ENCODE data around the gene OR5B2. TPM values are rescaled to one million over a fixed set of nuclear protein-coding genes. Genes with fewer than 3 reads are reported as not detected.

The OR5B2 gene
- total RNA-seq = not detected

- Mint-ChIP-seq H3K4me1 (ENCODE audit: low read depth) (no peaks in the 10 kb centered on the region), H3K27ac (no peak within 1 kb of the TSS), H3K27me3 (peaks cover 19% of the 10 kb centered on the region), H3K36me3 (no peaks in the 10 kb centered on the region), H3K9me3 (peaks cover 13% of the 10 kb centered on the region), H3K4me3 (no peak within 1 kb of the TSS)
- intact Hi-C loops (cut with micrococcal nuclease) = no loop called here
- ChIA-PET CTCF (no interaction called here), POLR2A (no interaction called here)
- no peak for DNase-seq
Measured at GRCh38 chr11:58428021-58428420, at the start of gene OR5B2. Gene OR5B2, minus strand, starts transcription at chr11:58428121. Its CDS starts 4,860 bp downstream, at chr11:58423261.

- Mint-ChIP-seq H3K36me3 (peaks cover 6% of the 10 kb centered on the region), H3K4me1 (ENCODE audit: low read depth) (no peaks in the 10 kb centered on the region), H3K4me3 (no peak overlapping the region), H3K27me3 (peaks cover 13% of the 10 kb centered on the region), H3K9me3 (peaks cover 31% of the 10 kb centered on the region), H3K27ac (no peak overlapping the region)
- intact Hi-C loops (cut with micrococcal nuclease) = no loop called here
- ChIA-PET POLR2A (no interaction called here), CTCF (no interaction called here)
- DNase-seq = no peak
Measured at GRCh38 chr11:58471892-58472291, 44.0 kb upstream of the OR5B2 start.

GRCh38 chr11:58466293-58466692 lies 38.4 kb upstream of the OR5B2 start:
- intact Hi-C loops (cut with micrococcal nuclease) = no loop called here
- ChIA-PET CTCF (interaction anchor here (0.5 kb wide), 1 partner anchor 343 kb away, joined by 3 read pairs; no protein-coding TSS in a partner anchor), POLR2A (no interaction called here)
- H3K4me3 Mint-ChIP-seq = no peak overlapping the region
- H3K4me1 Mint-ChIP-seq (ENCODE audit: low read depth) = no peaks in the 10 kb centered on the region
- H3K36me3 Mint-ChIP-seq = peaks cover 4% of the 10 kb centered on the region
- peaks cover 4% of the 10 kb centered on the region for H3K27me3 Mint-ChIP-seq
- peaks cover 16% of the 10 kb centered on the region for H3K9me3 Mint-ChIP-seq
- no peak for DNase-seq
- H3K27ac Mint-ChIP-seq = no peak overlapping the region

- Mint-ChIP-seq H3K4me1 (ENCODE audit: low read depth) (no peaks in the 10 kb centered on the region), H3K36me3 (peaks cover 4% of the 10 kb centered on the region), H3K9me3 (peaks cover 12% of the 10 kb centered on the region), H3K27me3 (peaks cover 4% of the 10 kb centered on the region), H3K27ac (no peak overlapping the region), H3K4me3 (no peak overlapping the region)
- intact Hi-C loops (cut with micrococcal nuclease) = no loop called here
- no peak for DNase-seq
- ChIA-PET POLR2A (no interaction called here), CTCF (no interaction called here)
Measured at GRCh38 chr11:58465690-58466089, 37.8 kb upstream of the OR5B2 start.

- Mint-ChIP-seq H3K4me1 (ENCODE audit: low read depth) (no peaks in the 10 kb centered on the region), H3K9me3 (no peaks in the 10 kb centered on the region), H3K4me3 (no peak overlapping the region), H3K36me3 (no peaks in the 10 kb centered on the region), H3K27me3 (peaks cover 4% of the 10 kb centered on the region), H3K27ac (no peak overlapping the region)
- intact Hi-C loops (cut with micrococcal nuclease) = no loop called here
- ChIA-PET POLR2A (no interaction called here), CTCF (no interaction called here)
- DNase-seq = no peak
Measured at GRCh38 chr11:58451585-58451984, 23.7 kb upstream of the OR5B2 start.

- Mint-ChIP-seq H3K27me3 (peaks cover 9% of the 10 kb centered on the region), H3K9me3 (no peaks in the 10 kb centered on the region), H3K27ac (no peak overlapping the region), H3K4me1 (ENCODE audit: low read depth) (no peaks in the 10 kb centered on the region), H3K4me3 (no peak overlapping the region), H3K36me3 (no peaks in the 10 kb centered on the region)
- ChIA-PET CTCF (no interaction called here), POLR2A (no interaction called here)
- no peak for DNase-seq
- intact Hi-C loops (cut with micrococcal nuclease) = no loop called here
Measured at GRCh38 chr11:58446294-58446693, 18.4 kb upstream of the OR5B2 start.

- Mint-ChIP-seq H3K4me3 (no peak overlapping the region), H3K27ac (no peak overlapping the region)
- POLR2A ChIA-PET = no interaction called here
Measured at GRCh38 chr11:58444300-58444699, 16.4 kb upstream of the OR5B2 start.

GRCh38 chr11:58442136-58442535 lies 14.2 kb upstream of the OR5B2 start, which contains the start of gene OR5B12:
Gene OR5B12, minus strand, starts transcription at chr11:58442236. Its CDS starts 2,085 bp downstream, at chr11:58440151.
- Mint-ChIP-seq H3K27me3 (peaks cover 8% of the 10 kb centered on the region), H3K27ac (no peak within 1 kb of the TSS), H3K36me3 (no peaks in the 10 kb centered on the region), H3K9me3 (no peaks in the 10 kb centered on the region), H3K4me3 (no peak within 1 kb of the TSS), H3K4me1 (ENCODE audit: low read depth) (no peaks in the 10 kb centered on the region)
- CTCF ChIA-PET = no interaction called here
- intact Hi-C loops (cut with micrococcal nuclease) = no loop called here
- no peak for DNase-seq
- POLR2A ChIA-PET = no interaction called here

More at GRCh38 chr11:58444300-58444699, 16.4 kb upstream of the OR5B2 start:
- intact Hi-C loops (cut with micrococcal nuclease) = no loop called here
- DNase-seq = no peak
- Mint-ChIP-seq H3K4me1 (ENCODE audit: low read depth) (no peaks in the 10 kb centered on the region), H3K27me3 (peaks cover 8% of the 10 kb centered on the region), H3K36me3 (no peaks in the 10 kb centered on the region), H3K9me3 (no peaks in the 10 kb centered on the region)
- CTCF ChIA-PET = no interaction called here

- POLR2A ChIA-PET = no interaction called here
- Mint-ChIP-seq H3K27ac (no peak overlapping the region), H3K4me1 (ENCODE audit: low read depth) (no peaks in the 10 kb centered on the region), H3K27me3 (peaks cover 5% of the 10 kb centered on the region), H3K36me3 (no peaks in the 10 kb centered on the region), H3K4me3 (no peak overlapping the region), H3K9me3 (no peaks in the 10 kb centered on the region)
- CTCF ChIA-PET = no interaction called here
- intact Hi-C loops (cut with micrococcal nuclease) = no loop called here
- DNase-seq = no peak
Measured at GRCh38 chr11:58438486-58438885, 10.6 kb upstream of the OR5B2 start.

GRCh38 chr11:58434217-58434616 lies 6.3 kb upstream of the OR5B2 start:
- H3K9me3 Mint-ChIP-seq = peaks cover 4% of the 10 kb centered on the region
- no peak for DNase-seq
- no peak overlapping the region for H3K27ac Mint-ChIP-seq
- CTCF ChIA-PET = no interaction called here
- POLR2A ChIA-PET = no interaction called here
- intact Hi-C loops (cut with micrococcal nuclease) = no loop called here
- no peaks in the 10 kb centered on the region for H3K36me3 Mint-ChIP-seq
- peaks cover 2% of the 10 kb centered on the region for H3K27me3 Mint-ChIP-seq
- no peak overlapping the region for H3K4me3 Mint-ChIP-seq
- H3K4me1 Mint-ChIP-seq (ENCODE audit: low read depth) = no peaks in the 10 kb centered on the region

- CTCF ChIA-PET = no interaction called here
Measured at GRCh38 chr11:58433638-58434203, 5.8 kb upstream of the OR5B2 start.

GRCh38 chr11:58429273-58429672 lies 1.4 kb upstream of the OR5B2 start:
- Mint-ChIP-seq H3K27ac (no peak overlapping the region), H3K4me3 (no peak overlapping the region), H3K36me3 (no peaks in the 10 kb centered on the region), H3K4me1 (ENCODE audit: low read depth) (no peaks in the 10 kb centered on the region), H3K27me3 (peaks cover 17% of the 10 kb centered on the region), H3K9me3 (peaks cover 13% of the 10 kb centered on the region)
- CTCF ChIA-PET = no interaction called here
- intact Hi-C loops (cut with micrococcal nuclease) = no loop called here
- DNase-seq = no peak
- POLR2A ChIA-PET = no interaction called here

More at GRCh38 chr11:58433638-58434203, 5.8 kb upstream of the OR5B2 start:
- intact Hi-C loops (cut with micrococcal nuclease) = no loop called here
- Mint-ChIP-seq H3K36me3 (no peaks in the 10 kb centered on the region), H3K4me3 (no peak overlapping the region), H3K27ac (no peak overlapping the region), H3K27me3 (peaks cover 7% of the 10 kb centered on the region), H3K4me1 (ENCODE audit: low read depth) (no peaks in the 10 kb centered on the region), H3K9me3 (peaks cover 8% of the 10 kb centered on the region)
- POLR2A ChIA-PET = no interaction called here
- DNase-seq = no peak

GRCh38 chr11:58406774-58407173 lies 21.1 kb downstream of the OR5B2 start, which contains the start of gene OR5B3:
Gene OR5B3, minus strand, starts transcription at chr11:58406874. Its CDS starts 3,465 bp downstream, at chr11:58403409.
- peaks cover 2% of the 10 kb centered on the region for H3K36me3 Mint-ChIP-seq
- intact Hi-C loops (cut with micrococcal nuclease) = no loop called here
- ChIA-PET POLR2A (no interaction called here), CTCF (interaction anchor here (0.6 kb wide), 1 partner anchor 645 kb away, joined by 3 read pairs; the partner anchor contains the start of gene CTNND1)
- no peaks in the 10 kb centered on the region for H3K4me1 Mint-ChIP-seq (ENCODE audit: low read depth)
- H3K27me3 Mint-ChIP-seq = peaks cover 7% of the 10 kb centered on the region
- H3K9me3 Mint-ChIP-seq = peaks cover 31% of the 10 kb centered on the region
- H3K27ac Mint-ChIP-seq = no peak within 1 kb of the TSS
- H3K4me3 Mint-ChIP-seq = no peak within 1 kb of the TSS
- DNase-seq = no peak
